ENCODE data around the gene SNED1. TPM values are rescaled to one million over a fixed set of nuclear protein-coding genes. Genes with fewer than 3 reads are reported as not detected.
A peak's percentile ranks its signal among the peaks of the same experiment; 100 is the strongest.

The SNED1 gene
- total RNA-seq, 1 experiment from 2014 or later: 3.2 TPM

DNA sequence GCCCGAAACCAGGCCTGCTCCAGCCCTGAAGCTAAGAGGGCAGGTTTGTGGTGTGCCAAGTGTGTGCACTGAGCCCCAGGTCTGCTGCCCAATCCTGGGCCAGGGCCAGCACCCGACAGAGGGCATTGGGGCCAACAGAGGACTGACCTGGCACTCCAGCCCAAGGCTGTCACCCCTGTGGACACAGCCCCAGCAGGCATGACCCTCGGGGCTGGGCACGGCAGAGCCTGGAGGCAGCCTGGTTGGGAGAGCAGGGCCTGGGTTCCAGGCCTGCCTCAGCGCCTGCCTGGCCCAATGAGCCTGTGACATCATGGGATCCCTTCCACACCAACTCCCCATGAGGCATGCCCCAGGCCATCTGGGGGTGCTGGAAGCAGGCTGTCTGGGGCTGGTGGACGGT lies 10.8 kb upstream of the SNED1 start (continued):
- TF ChIP-seq JUN (CRISPR knock-in tag; IDR thresholded peaks at IDR 0.05): no peak

- CTCF ChIA-PET: interaction anchor here (0.9 kb wide), 1 partner anchor 137 kb away, joined by 4 read pairs; no protein-coding TSS in a partner anchor
- Mint-ChIP-seq H3K4me1 (no peaks in the 10 kb centered on the region), H3K36me3 (no peaks in the 10 kb centered on the region), H3K4me3 (no peak overlapping the region), H3K9me3 (no peaks in the 10 kb centered on the region), H3K27me3 (ENCODE audit: low read depth) (0 out of 2 replicates have a peak, but pooled peaks cover 2% of the 10 kb centered on the region), H3K27ac (no peak overlapping the region)
- POLR2A ChIA-PET: no interaction called here
- no peak for TF ChIP-seq HMGA2 (CRISPR knock-in tag; IDR thresholded peaks at IDR 0.05)
- no peak for TF ChIP-seq ZNF219 (CRISPR knock-in tag; IDR thresholded peaks at IDR 0.05; ENCODE audit: borderline replicate concordance)
- TF ChIP-seq, protein P1, sequence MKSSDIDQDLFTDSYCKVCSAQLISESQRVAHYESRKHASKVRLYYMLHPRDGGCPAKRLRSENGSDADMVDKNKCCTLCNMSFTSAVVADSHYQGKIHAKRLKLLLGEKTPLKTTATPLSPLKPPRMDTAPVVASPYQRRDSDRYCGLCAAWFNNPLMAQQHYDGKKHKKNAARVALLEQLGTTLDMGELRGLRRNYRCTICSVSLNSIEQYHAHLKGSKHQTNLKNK (CRISPR knock-in tag; IDR thresholded peaks at IDR 0.05): no peak
- no peak for TF ChIP-seq PREB (CRISPR knock-in tag; IDR thresholded peaks at IDR 0.05; ENCODE audit: borderline replicate concordance)
- TF ChIP-seq GABPB1 (CRISPR knock-in tag; IDR thresholded peaks at IDR 0.05): no peak
- TF ChIP-seq FOXP1 (CRISPR knock-in tag; IDR thresholded peaks at IDR 0.05; ENCODE audit: borderline replicate concordance): no peak
- TF ChIP-seq, protein P2, sequence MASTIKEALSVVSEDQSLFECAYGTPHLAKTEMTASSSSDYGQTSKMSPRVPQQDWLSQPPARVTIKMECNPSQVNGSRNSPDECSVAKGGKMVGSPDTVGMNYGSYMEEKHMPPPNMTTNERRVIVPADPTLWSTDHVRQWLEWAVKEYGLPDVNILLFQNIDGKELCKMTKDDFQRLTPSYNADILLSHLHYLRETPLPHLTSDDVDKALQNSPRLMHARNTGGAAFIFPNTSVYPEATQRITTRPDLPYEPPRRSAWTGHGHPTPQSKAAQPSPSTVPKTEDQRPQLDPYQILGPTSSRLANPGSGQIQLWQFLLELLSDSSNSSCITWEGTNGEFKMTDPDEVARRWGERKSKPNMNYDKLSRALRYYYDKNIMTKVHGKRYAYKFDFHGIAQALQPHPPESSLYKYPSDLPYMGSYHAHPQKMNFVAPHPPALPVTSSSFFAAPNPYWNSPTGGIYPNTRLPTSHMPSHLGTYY (CRISPR knock-in tag; IDR thresholded peaks at IDR 0.05): no peak
- no peak for TF ChIP-seq SMAD3 (CRISPR knock-in tag; IDR thresholded peaks at IDR 0.05; ENCODE audit: borderline replicate concordance)
- TF ChIP-seq, protein P3, sequence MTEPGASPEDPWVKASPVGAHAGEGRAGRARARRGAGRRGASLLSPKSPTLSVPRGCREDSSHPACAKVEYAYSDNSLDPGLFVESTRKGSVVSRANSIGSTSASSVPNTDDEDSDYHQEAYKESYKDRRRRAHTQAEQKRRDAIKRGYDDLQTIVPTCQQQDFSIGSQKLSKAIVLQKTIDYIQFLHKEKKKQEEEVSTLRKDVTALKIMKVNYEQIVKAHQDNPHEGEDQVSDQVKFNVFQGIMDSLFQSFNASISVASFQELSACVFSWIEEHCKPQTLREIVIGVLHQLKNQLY (CRISPR knock-in tag; IDR thresholded peaks at IDR 0.05): no peak
- no peak for TF ChIP-seq ZNF263 (CRISPR knock-in tag; IDR thresholded peaks at IDR 0.05; ENCODE audit: low read depth)
- no peak for TF ChIP-seq OVOL2 (CRISPR knock-in tag; IDR thresholded peaks at IDR 0.05; ENCODE audit: borderline replicate concordance)
- ATAC-seq: no peak
- peak; percentile 7 for DNase-seq (ENCODE audit: low spot score)
Observed at GRCh38 chr2:240988146-240988545, 10.3 kb upstream of the SNED1 start.

- Mint-ChIP-seq H3K27ac (no peak overlapping the region), H3K36me3 (no peaks in the 10 kb centered on the region), H3K4me1 (no peaks in the 10 kb centered on the region), H3K9me3 (no peaks in the 10 kb centered on the region), H3K4me3 (no peak overlapping the region), H3K27me3 (ENCODE audit: low read depth) (0 out of 2 replicates have a peak, but pooled peaks cover 2% of the 10 kb centered on the region)
- ATAC-seq: no peak
- ChIA-PET CTCF (interaction anchor here (0.6 to 1.4 kb wide), 4 partner anchors 22 to 138 kb away, joined by 3 to 4 read pairs (median 4); no protein-coding TSS in a partner anchor), POLR2A (no interaction called here)
- DNase-seq (ENCODE audit: low spot score): no peak
- TF ChIP-seq RELA (CRISPR knock-in tag; IDR thresholded peaks at IDR 0.05; ENCODE audit: borderline replicate concordance) (no peak), IRF1 (CRISPR knock-in tag; IDR thresholded peaks at IDR 0.05) (no peak), CREM (CRISPR knock-in tag; IDR thresholded peaks at IDR 0.05) (no peak), NR3C1 (CRISPR knock-in tag; conservative IDR thresholded peaks at IDR 0.05; ENCODE audit: low read depth) (no peak), SP1 (CRISPR knock-in tag; conservative IDR thresholded peaks at IDR 0.05) (no peak), ZNF138 (CRISPR knock-in tag; conservative IDR thresholded peaks at IDR 0.05) (no peak), TEAD4 (CRISPR knock-in tag; IDR thresholded peaks at IDR 0.05) (no peak)
- TF ChIP-seq, protein P4, sequence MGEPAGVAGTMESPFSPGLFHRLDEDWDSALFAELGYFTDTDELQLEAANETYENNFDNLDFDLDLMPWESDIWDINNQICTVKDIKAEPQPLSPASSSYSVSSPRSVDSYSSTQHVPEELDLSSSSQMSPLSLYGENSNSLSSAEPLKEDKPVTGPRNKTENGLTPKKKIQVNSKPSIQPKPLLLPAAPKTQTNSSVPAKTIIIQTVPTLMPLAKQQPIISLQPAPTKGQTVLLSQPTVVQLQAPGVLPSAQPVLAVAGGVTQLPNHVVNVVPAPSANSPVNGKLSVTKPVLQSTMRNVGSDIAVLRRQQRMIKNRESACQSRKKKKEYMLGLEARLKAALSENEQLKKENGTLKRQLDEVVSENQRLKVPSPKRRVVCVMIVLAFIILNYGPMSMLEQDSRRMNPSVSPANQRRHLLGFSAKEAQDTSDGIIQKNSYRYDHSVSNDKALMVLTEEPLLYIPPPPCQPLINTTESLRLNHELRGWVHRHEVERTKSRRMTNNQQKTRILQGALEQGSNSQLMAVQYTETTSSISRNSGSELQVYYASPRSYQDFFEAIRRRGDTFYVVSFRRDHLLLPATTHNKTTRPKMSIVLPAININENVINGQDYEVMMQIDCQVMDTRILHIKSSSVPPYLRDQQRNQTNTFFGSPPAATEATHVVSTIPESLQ (CRISPR knock-in tag; IDR thresholded peaks at IDR 0.05): no peak
- TF ChIP-seq, protein P5, sequence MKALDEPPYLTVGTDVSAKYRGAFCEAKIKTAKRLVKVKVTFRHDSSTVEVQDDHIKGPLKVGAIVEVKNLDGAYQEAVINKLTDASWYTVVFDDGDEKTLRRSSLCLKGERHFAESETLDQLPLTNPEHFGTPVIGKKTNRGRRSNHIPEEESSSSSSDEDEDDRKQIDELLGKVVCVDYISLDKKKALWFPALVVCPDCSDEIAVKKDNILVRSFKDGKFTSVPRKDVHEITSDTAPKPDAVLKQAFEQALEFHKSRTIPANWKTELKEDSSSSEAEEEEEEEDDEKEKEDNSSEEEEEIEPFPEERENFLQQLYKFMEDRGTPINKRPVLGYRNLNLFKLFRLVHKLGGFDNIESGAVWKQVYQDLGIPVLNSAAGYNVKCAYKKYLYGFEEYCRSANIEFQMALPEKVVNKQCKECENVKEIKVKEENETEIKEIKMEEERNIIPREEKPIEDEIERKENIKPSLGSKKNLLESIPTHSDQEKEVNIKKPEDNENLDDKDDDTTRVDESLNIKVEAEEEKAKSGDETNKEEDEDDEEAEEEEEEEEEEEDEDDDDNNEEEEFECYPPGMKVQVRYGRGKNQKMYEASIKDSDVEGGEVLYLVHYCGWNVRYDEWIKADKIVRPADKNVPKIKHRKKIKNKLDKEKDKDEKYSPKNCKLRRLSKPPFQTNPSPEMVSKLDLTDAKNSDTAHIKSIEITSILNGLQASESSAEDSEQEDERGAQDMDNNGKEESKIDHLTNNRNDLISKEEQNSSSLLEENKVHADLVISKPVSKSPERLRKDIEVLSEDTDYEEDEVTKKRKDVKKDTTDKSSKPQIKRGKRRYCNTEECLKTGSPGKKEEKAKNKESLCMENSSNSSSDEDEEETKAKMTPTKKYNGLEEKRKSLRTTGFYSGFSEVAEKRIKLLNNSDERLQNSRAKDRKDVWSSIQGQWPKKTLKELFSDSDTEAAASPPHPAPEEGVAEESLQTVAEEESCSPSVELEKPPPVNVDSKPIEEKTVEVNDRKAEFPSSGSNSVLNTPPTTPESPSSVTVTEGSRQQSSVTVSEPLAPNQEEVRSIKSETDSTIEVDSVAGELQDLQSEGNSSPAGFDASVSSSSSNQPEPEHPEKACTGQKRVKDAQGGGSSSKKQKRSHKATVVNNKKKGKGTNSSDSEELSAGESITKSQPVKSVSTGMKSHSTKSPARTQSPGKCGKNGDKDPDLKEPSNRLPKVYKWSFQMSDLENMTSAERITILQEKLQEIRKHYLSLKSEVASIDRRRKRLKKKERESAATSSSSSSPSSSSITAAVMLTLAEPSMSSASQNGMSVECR (CRISPR knock-in tag; IDR thresholded peaks at IDR 0.05; ENCODE audit: borderline replicate concordance): no peak
Observed at GRCh38 chr2:240988571-240989271, 9.7 kb upstream of the SNED1 start.
